KOPT-K1 (cell line): ENCODE data around the gene PIAS1.
A peak's percentile ranks its signal among the peaks of the same experiment; 100 is the strongest.
"Not testable (repeated sequence)": the region's sequence is repeated elsewhere in the genome, so short reads cannot be mapped to it uniquely, and the experiment has no call there.

Source experiments
- H3K27ac ChIP-seq: fragments of 200-600 bp; sonication (generic); 2 replicates; pipeline ENCODE4 v1.5.1; 2016; ENCODE audit warnings: antibody characterized with exemption, mild to moderate bottlenecking, low read depth, low read length; ENCODE audit not compliant: poor library complexity, severe bottlenecking
- H3K36me3 ChIP-seq: fragments of 200-600 bp; sonication (generic); 2 replicates; pipeline ENCODE4 v1.5.1; 2017; ENCODE audit warnings: antibody characterized with exemption, mild to moderate bottlenecking, low read length, moderate library complexity; ENCODE audit not compliant: insufficient read depth
- H3K9me3 ChIP-seq: fragments of 200-600 bp; sonication (generic); 2 replicates; pipeline ENCODE4 v1.5.1; 2017; ENCODE audit warnings: antibody characterized with exemption, low read length, mild to moderate bottlenecking; ENCODE audit not compliant: insufficient read depth, poor library complexity, severe bottlenecking

Gene PIAS1

DNA sequence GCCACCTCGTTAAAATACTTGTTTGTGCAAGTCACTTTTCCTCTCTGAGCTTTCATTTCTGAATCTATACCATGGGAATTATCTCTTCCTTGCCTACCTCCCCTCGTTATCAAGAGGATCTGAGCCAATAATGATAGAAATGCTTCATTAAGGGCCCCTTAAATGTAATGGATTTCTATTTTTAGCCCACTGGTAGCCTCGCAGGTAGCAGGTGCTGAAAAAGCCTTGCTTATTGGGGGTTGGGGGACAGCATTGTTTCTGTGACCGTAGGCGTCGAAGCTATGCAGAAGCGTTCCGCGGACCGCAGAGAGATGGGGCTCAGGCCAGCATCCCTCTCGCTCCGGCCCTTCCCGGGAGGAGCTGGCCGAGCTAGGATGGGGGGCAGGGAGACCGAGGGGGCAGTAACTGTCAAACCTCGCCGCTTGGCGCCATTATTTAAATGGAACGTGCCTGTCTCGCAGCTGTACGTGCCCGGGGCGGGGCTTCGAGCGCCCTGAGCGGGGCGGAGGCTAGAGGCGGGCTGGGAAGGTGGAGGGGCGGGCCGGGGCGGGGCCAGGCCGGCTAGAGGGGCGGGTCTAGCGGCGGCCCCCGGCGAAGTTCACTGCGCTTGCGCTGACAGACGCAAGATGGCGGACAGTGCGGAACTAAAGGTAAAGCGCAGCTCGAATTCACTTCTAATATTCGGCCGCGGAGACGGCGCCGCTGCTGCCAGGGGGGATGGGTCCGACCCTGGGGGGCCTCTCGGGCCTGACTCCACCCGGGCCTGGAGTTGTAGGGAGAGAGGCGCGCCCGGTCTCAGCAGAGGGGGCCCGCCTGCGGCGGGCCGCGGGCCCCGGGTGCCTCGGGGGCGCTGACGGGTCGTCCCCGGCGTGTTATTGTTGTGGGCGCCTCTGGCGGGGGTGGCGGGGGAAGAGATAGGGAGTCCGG, at the start of gene PIAS1:
Gene PIAS1, plus strand, starts transcription at position 615 of the 927 bp plus-strand sequence. Its CDS starts 12 bp downstream, at position 627.
- H3K27ac ChIP-seq, result peak within 1 kb of the TSS; percentile 83
- no peaks in the 10 kb centered on the region for H3K9me3 ChIP-seq
- 0 out of 2 replicates have a peak, but pooled peaks cover 1% of the 10 kb centered on the region for H3K36me3 ChIP-seq

DNA sequence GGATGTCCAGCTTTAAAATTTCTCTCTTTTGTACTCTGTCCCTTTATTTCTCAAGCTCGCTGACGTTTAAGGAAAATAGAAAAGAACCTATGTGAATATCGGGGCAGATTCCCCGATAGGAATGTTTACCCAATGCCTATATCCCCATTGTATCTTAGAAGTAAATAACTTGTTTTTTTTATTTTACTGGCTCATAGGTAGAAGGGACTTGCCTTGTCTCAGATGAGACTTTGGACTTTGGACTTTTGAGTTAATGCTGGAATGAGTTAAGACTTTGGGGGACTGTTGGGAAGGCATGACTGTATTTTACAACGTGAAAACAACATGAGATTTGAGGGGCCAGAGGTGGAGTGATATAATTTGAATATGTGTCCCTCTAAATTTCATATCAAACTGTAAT, 46.5 kb upstream of the PIAS1 start:
- H3K27ac ChIP-seq, H3K36me3 ChIP-seq: not testable (repeated sequence)
- H3K9me3 ChIP-seq, result peaks cover 10% of the 10 kb centered on the region

DNA sequence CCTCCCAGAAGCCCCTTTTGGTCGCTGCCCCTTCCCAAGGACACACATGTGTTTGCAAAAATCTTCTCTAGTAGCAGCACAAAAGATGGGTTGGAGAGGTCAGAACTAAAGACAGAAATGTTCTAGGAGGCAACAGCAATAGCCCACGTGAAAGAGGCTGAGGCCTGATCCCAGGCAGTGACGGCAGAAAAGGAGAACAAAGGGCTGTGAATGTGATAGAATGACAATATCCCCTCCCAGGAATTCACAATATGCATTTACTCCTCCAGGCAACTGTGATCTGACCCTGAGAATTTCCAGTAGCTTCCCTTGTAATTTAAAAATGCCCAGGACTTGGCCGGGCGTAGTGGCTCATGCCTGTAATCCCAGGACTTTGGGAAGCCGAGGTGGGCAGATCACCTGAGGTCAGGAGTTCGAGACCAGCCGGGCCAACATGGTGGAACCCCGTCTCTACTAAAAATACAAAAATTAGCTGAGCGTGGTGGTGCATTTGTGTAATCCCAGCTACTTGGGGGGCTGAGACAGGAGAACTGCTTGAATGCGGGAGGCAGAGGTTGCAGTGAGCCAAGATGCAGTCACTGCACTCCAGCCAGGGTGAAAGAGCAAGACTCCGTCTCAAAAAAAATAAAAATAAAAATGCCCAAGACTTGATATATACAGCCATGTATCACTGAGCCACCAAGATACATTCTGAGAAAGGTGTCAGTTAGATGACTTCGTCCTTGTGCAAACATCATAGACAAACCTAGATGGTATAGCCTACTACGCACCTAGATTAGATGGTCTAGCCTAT, 43.6 kb upstream of the PIAS1 start:
- no peak overlapping the region for H3K27ac ChIP-seq
- no peaks in the 10 kb centered on the region for H3K36me3 ChIP-seq
- peaks cover 10% of the 10 kb centered on the region for H3K9me3 ChIP-seq

DNA sequence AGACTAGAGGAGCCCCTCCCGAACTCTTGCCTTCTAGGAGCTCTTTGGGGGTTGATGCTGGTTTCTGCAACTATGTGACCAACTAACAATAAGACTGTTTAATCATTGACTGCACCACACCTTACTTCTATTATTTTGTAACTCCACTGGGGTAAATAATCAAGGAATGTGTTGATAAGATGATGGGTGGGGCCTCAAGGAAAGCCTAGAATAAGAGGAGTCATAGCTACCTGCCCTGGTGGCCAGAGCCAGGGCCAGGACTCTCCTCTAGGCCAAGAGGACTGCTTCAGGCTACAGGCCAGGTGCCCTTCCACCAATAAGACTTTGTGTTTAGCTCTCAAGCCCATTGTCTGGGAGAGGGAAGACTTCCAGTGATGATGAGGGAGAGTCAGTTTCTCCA, 41.2 kb upstream of the PIAS1 start:
- Histone ChIP-seq H3K9me3 (no peaks in the 10 kb centered on the region), H3K27ac (no peak overlapping the region), H3K36me3 (no peaks in the 10 kb centered on the region)

DNA sequence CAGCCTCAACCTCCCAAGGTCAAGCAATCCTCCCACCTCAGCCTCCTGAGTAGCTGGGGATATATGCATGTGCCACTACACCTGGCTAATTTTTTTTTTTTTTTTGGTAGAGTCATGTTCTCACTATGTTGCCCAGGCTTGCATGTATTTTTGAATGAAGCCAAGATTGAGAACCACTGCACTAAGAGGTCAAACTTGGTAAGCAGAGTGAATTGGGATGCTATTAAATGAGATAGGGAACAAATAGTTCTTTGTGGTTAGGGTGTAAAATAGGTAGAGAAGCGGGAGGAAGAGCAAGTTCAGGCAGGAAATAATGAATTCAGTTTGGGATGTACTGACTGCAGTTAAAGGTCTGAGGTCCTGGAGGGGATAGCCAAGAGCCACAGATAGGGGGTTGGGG, 39.9 kb upstream of the PIAS1 start:
- Histone ChIP-seq H3K9me3 (no peaks in the 10 kb centered on the region), H3K27ac (no peak overlapping the region), H3K36me3 (no peaks in the 10 kb centered on the region)

DNA sequence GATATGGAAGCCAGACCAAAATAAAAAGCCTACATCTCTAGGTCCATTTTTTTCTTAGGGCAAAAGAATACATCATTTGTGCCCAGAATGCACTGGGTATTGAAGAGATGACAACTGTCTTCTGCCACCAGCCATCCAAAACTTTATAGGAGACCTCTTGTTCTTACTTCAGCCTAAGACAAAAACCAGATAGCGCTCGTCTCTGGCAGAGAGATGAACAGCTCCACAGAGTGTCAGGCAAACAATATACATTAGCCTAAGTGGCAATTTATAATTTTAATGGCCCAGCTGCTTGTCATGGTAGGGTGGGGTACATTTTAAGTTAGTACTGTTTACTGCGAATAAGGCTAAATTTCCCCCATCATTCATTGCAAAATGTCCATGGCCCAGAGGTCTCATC, 38.9 kb upstream of the PIAS1 start:
- H3K9me3 ChIP-seq, result no peaks in the 10 kb centered on the region
- H3K36me3 ChIP-seq, result no peaks in the 10 kb centered on the region
- H3K27ac ChIP-seq, result no peak overlapping the region

DNA sequence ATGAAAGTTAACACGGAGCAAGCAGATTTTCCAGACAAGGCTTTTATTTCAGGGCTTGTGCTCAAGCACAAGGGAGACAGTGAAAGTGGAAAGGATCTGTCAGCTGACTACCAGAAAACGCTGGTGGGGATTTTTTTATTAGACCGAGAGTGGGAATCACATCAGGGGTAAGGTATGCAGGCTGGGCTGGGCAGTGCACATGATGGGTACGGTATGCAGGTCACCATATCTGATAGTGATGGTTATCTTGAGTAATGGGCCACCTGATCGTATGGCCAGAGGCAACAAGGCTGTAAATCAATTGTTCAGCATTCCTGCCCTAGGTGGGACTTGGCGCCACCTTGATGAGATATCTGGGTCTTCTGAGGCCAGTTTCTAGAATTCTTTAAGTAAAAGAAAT, 36.9 kb upstream of the PIAS1 start:
- Histone ChIP-seq H3K9me3 (no peaks in the 10 kb centered on the region), H3K36me3 (no peaks in the 10 kb centered on the region), H3K27ac (no peak overlapping the region)

DNA sequence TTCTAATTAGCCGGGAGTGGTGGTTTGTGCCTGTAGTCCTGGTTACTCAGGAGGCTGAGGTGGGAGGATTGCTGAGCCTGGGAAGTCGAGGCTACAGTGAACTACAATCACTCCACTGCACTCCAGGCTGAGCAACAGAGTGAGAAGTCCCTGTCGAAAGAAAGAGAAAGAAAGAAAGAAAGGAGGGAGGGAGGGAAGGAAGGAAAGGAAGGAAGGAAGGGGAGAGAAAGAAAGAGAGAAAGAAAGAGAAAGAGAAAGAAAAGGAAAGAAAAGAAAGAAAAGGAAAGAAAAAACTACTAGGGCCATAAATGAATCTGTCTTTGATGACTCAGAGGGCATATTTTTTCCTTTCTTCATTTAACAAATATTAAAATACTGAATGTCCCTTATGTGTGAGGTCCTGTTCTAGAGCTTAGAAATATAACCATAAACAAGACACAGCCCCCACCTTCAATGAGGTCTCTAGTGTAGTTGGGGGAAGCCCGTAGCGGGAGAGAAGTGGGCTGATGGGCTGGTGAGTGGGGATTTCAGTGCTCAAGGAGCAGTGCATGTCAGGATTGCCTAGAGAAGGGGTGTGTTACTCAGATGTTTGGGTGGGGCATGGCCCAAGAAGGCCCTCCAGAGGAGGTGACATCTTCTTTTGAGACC, 35.2 kb upstream of the PIAS1 start:
- no peaks in the 10 kb centered on the region for H3K36me3 ChIP-seq
- no peak overlapping the region for H3K27ac ChIP-seq
- H3K9me3 ChIP-seq, result no peaks in the 10 kb centered on the region

DNA sequence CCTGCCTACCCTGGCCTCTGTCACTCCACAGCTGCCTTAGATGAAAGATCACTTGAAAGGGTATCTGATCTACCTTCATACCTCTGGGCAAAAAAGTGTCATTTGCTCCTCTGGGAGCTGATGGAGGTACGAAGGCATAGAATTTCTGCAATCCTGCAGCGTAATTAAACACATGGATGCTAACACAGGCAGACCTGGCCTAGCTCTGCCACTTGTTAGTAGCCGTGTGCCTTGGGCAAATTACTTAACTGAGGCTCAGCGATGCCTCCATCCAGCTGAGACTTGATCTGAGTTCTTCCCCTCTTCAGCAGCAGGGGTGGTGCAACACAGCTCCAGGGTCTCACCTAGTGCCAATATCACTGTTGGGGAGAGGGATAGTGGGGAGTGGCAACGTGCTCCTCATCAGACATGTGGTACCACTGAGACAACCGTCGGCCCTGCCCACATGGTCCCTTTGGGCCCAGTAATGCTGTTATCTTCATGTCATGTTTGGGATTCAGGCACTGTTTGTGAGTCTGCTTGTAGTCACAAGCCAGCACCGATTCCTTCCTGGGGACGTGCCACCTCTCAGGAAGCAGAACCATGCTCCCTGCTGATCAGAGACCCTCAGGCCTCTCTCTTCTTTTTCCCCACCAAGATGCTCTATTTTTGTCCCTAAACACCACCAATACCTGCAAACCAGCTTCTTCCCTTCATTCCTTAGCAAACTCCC, 34.1 kb upstream of the PIAS1 start:
- Histone ChIP-seq H3K9me3 (no peaks in the 10 kb centered on the region), H3K36me3 (no peaks in the 10 kb centered on the region), H3K27ac (no peak overlapping the region)

DNA sequence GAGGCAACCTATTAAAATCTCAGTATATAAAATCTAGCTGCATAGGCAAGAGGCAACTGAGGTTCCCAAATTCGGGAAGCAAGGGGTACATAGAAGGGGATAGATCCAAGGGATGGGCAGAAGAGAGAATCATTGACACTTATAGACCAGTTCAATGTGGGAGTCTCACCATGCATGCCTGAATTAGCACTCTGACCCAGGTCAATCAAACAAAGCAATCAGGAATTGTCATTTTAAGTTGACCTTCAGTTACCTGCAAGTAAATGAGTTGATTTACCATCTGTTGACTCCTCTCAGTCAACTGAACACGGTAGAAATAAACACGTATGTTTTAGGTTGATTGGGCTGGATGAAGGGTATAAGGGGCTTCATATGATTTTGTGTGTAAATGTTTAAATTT, 33.4 kb upstream of the PIAS1 start:
- Histone ChIP-seq H3K9me3 (no peaks in the 10 kb centered on the region), H3K27ac (no peak overlapping the region), H3K36me3 (no peaks in the 10 kb centered on the region)

DNA sequence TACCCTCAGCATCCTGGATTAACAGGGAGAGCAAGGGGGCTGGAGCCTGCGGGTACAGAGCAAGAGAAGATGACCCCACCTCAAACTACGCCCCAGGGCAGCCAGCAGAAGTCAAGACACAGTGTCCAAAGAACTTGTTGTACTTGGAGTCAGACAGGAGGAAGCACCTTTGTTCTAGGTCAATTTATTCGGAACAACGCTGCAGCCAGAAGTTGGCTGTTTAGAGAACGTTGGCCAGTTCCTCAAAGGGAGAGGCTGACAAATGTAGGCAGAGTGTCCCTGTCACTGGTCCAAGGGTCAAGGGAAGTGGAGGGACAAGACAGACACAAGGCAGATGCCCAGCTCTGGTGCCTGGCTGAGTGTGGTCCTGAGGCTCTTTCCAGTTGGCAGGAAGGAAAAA, 32.1 kb upstream of the PIAS1 start:
- Histone ChIP-seq H3K36me3 (no peaks in the 10 kb centered on the region), H3K27ac (no peak overlapping the region), H3K9me3 (no peaks in the 10 kb centered on the region)

DNA sequence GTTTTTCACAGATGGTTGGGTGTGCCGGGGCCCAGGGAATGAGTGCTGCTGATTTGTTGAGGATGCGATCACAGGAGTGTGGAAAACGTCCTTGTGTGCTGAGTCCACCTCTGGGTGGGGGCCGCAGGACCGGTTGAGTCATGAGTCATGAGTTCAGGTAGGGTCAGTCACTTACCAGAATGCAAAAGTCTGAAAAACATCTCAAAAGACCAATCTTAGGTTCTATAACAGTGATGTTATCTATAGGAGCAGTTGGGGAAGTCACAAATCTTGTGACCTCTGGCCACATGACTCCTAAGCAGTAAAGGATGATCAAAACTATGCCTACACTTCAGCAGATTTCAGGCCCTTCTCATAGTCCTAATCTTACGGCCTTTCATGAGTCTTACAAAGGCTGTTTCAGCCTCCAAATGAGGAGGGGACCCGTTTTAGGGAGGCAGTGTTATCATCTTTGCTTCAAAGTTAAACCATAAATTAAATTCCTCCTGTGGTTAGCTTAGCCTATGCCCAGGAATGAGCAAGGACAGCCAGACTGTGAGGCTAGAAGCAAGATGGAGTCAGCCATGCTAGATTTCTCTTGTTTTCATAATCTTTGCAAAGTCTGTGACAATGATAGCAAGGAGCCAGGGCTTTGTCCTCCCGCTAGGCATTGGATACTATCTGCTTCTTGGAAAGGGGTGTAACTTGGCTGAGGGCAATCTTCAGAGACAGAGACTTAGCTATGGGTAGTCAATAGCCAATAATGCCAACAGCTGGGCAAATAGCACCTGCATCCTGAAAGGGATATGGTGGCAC, 30.6 kb upstream of the PIAS1 start:
- no peaks in the 10 kb centered on the region for H3K9me3 ChIP-seq
- no peaks in the 10 kb centered on the region for H3K36me3 ChIP-seq
- no peak overlapping the region for H3K27ac ChIP-seq

DNA sequence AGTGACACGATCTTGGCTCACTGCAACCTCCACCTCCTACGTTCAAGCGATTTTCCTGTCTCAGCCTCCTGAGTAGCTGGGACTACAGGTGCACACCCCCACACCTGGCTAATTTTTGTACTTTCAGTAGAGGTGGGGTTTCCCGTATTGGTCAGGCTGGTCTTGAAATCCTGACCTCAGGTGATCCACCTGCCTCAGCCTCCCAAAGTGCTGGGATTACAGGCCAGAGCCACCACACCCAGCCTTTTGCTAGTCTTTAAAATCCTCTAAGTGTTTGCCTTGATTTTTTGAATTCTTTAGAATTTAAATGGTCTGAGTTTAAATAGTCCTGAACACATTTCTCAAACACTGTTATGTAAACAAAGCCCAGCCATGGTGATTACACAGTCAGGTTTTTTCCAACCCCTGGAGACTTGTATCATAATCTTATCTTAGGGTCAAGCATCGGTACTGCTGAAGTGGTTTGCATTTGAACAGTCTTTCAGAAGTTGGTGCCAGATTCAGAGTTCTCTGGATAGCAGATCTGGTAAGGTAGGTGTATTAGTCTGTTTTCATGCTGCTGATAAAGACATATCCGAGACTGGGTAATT, 28.2 kb upstream of the PIAS1 start:
- no peaks in the 10 kb centered on the region for H3K36me3 ChIP-seq
- H3K27ac ChIP-seq, result no peak overlapping the region
- H3K9me3 ChIP-seq, result no peaks in the 10 kb centered on the region

DNA sequence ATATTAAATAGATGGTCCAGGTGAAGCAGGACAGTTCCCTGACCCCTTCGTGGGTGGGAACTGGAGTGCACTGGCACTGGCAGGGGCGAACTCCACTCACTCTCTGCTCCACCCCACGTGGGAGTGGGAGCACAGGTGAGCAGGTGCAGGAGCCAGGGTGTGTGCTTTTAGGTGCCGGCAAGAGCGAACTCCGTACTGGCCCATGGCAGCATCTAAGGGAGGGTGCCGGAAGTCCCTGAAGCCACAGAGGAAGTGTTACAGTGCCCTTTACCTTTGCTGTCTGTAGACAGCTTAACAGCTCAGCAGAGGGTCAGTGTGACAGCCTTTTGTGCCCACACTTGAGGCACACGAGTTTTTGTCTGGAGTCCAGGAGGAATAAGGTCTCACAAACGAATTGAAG, 26.7 kb upstream of the PIAS1 start:
- no peaks in the 10 kb centered on the region for H3K9me3 ChIP-seq
- H3K36me3 ChIP-seq, result no peaks in the 10 kb centered on the region
- H3K27ac ChIP-seq, result no peak overlapping the region
